ENCODE results near the gene C10orf120. TPM values are rescaled to one million over a fixed set of nuclear protein-coding genes. Genes with fewer than 3 reads are reported as not detected.

The C10orf120 gene
- polyA plus RNA-seq, 3 donors: not detected

- no peaks in the 10 kb centered on the region for H3K36me3 ChIP-seq (replicated peaks in 1 of 2; ENCODE audit: control insufficient read depth in 1 of 2, insufficient read depth in 2 of 2, low read length in 2 of 2)
- H3K27me3 Mint-ChIP-seq (ENCODE audit: low read depth in 3 of 3): peaks cover 2 to 5% (median 3%) of the 10 kb centered on the region in 3 donors
- TF ChIP-seq, protein P1, sequence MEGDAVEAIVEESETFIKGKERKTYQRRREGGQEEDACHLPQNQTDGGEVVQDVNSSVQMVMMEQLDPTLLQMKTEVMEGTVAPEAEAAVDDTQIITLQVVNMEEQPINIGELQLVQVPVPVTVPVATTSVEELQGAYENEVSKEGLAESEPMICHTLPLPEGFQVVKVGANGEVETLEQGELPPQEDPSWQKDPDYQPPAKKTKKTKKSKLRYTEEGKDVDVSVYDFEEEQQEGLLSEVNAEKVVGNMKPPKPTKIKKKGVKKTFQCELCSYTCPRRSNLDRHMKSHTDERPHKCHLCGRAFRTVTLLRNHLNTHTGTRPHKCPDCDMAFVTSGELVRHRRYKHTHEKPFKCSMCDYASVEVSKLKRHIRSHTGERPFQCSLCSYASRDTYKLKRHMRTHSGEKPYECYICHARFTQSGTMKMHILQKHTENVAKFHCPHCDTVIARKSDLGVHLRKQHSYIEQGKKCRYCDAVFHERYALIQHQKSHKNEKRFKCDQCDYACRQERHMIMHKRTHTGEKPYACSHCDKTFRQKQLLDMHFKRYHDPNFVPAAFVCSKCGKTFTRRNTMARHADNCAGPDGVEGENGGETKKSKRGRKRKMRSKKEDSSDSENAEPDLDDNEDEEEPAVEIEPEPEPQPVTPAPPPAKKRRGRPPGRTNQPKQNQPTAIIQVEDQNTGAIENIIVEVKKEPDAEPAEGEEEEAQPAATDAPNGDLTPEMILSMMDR (IDR thresholded peaks at IDR 0.05): no peak
- no peak overlapping the region for H3K4me3 ChIP-seq (replicated peaks in 1 of 3; ENCODE audit: low read depth in 2 of 3, low read length in 3 of 3)
- WGBS (ENCODE audit: insufficient coverage): 66% methylated on average over 5 of the region's 6 CpGs
- H3K4me1 ChIP-seq (ENCODE audit: control insufficient read depth in 1 of 2, insufficient read depth in 2 of 2, low read length in 2 of 2): no peaks in the 10 kb centered on the region
- peaks cover 0 to 4% (median 1%) of the 10 kb centered on the region in 7 donors for H3K9me3 Mint-ChIP-seq
- no peak overlapping the region for H3K9ac ChIP-seq (ENCODE audit: insufficient read depth, low read length, poor library complexity, severe bottlenecking)
- no peak overlapping the region for H2AFZ ChIP-seq (ENCODE audit: insufficient read depth, low read depth, low read length, poor library complexity, severe bottlenecking)
- no peak overlapping the region for H3K4me2 ChIP-seq (replicated peaks; ENCODE audit: extremely low read depth, low read length, poor library complexity, severe bottlenecking)
- H3K4me3 Mint-ChIP-seq: no peak overlapping the region
- H3K27ac ChIP-seq (ENCODE audit: low read depth in 1 of 2, low read length in 2 of 2): no peak overlapping the region
- no peaks in the 10 kb centered on the region for H3K79me2 ChIP-seq (ENCODE audit: insufficient read depth, low read length)
- H4K20me1 ChIP-seq (ENCODE audit: insufficient read depth, low read length): no peaks in the 10 kb centered on the region
- no peaks in the 10 kb centered on the region for H3K4me1 Mint-ChIP-seq
- H3K9me3 ChIP-seq (replicated peaks in 1 of 2; ENCODE audit: control insufficient read depth in 1 of 2, insufficient read depth in 1 of 2, low read length in 2 of 2): no peaks in the 10 kb centered on the region
- DNase-seq: no peak
- H3K36me3 Mint-ChIP-seq: no peaks in the 10 kb centered on the region
- no peak overlapping the region for H3K27ac Mint-ChIP-seq
- intact Hi-C loops (cut with micrococcal nuclease): no loop called here
- H3K27me3 ChIP-seq (ENCODE audit: control insufficient read depth in 2 of 2, insufficient read depth in 2 of 2, low read length in 2 of 2): no peaks in the 10 kb centered on the region
Measured at GRCh38 chr10:122673269-122673668, 26.4 kb downstream of the C10orf120 start.

DNA sequence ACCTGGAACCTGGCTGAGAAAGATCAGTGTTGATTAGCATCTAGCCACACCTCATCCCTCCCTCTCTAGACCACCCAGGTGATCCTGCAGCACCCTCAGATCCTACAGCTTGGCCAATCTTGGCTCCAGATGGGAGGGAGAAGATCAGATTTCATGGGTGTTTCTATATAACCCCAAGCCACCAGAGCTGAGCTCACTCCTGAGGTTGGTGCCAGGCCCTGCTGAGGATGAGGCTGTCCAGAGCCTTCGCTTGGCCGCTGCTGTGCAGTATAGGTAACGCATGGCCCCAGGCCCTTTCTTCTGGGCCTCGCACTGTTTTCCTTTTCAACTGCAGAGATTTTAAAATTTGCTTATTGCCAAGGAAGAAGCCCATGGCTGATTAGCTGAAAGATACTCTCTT is 27.0 kb downstream of the C10orf120 start:
- Histone ChIP-seq H4K20me1 (ENCODE audit: insufficient read depth, low read length) (no peaks in the 10 kb centered on the region), H3K79me2 (ENCODE audit: insufficient read depth, low read length) (no peaks in the 10 kb centered on the region), H3K36me3 (replicated peaks in 1 of 2; ENCODE audit: control insufficient read depth in 1 of 2, insufficient read depth in 2 of 2, low read length in 2 of 2) (no peaks in the 10 kb centered on the region), H3K27ac (ENCODE audit: low read depth in 1 of 2, low read length in 2 of 2) (no peak overlapping the region), H3K4me2 (replicated peaks; ENCODE audit: extremely low read depth, low read length, poor library complexity, severe bottlenecking) (no peak overlapping the region), H3K9ac (ENCODE audit: insufficient read depth, low read length, poor library complexity, severe bottlenecking) (no peak overlapping the region), H3K4me3 (replicated peaks in 1 of 3; ENCODE audit: low read depth in 2 of 3, low read length in 3 of 3) (no peak overlapping the region), H3K9me3 (replicated peaks in 1 of 2; ENCODE audit: control insufficient read depth in 1 of 2, insufficient read depth in 1 of 2, low read length in 2 of 2) (no peaks in the 10 kb centered on the region), H3K27me3 (ENCODE audit: control insufficient read depth in 2 of 2, insufficient read depth in 2 of 2, low read length in 2 of 2) (no peaks in the 10 kb centered on the region), H3K4me1 (ENCODE audit: control insufficient read depth in 1 of 2, insufficient read depth in 2 of 2, low read length in 2 of 2) (no peaks in the 10 kb centered on the region), H2AFZ (ENCODE audit: insufficient read depth, low read depth, low read length, poor library complexity, severe bottlenecking) (no peak overlapping the region)
- WGBS (ENCODE audit: insufficient coverage): 100% methylated on average over 2 of the region's 4 CpGs
- Mint-ChIP-seq H3K27me3 (ENCODE audit: low read depth in 3 of 3) (peaks cover 2 to 5% (median 3%) of the 10 kb centered on the region in 3 donors), H3K4me1 (no peaks in the 10 kb centered on the region), H3K27ac (no peak overlapping the region), H3K9me3 (peaks cover 0 to 3% (median 1%) of the 10 kb centered on the region in 7 donors), H3K4me3 (no peak overlapping the region), H3K36me3 (no peaks in the 10 kb centered on the region)
- TF ChIP-seq, protein P1 (IDR thresholded peaks at IDR 0.05): no peak
- intact Hi-C loops (cut with micrococcal nuclease): no loop called here
- DNase-seq: no peak
